ENCODE measurements around the gene SAE1. TPM values are rescaled to one million over a fixed set of nuclear protein-coding genes. Genes with fewer than 3 reads are reported as not detected.

Gene SAE1
- total RNA-seq = 100 to 1,000 TPM; 150 TPM

GRCh38 chr19:47130589-47131227 is at the start of gene SAE1:
SAE1 (plus strand) TSS chr19:47130835; CDS start chr19:47130931, 96 bp downstream.
- Mint-ChIP-seq H3K9me3 (peaks cover 2% of the 10 kb centered on the region), H3K4me1 (peaks cover 47% of the 10 kb centered on the region), H3K27me3 (no peaks in the 10 kb centered on the region), H3K36me3 (ENCODE audit: low read depth) (peaks cover 47% of the 10 kb centered on the region), H3K27ac (peak within 1 kb of the TSS; percentile 90), H3K4me3 (peak within 1 kb of the TSS; percentile 97)
- ChIA-PET POLR2A (interaction anchor here (0.7 to 4.7 kb wide), 30 partner anchors 11 to 530 kb away, joined by 3 to 88 read pairs (median 4); partner anchors contain the start of genes CALM3, CCDC9, SLC1A5 and TMEM160), CTCF (interaction anchor here (0.5 to 4.0 kb wide), 23 partner anchors 9 to 345 kb away, joined by 3 to 36 read pairs (median 6); partner anchors contain the start of gene ZC3H4)
- DNase-seq = peak; percentile 94

- Mint-ChIP-seq H3K4me1 (peaks cover 2% of the 10 kb centered on the region), H3K27me3 (no peaks in the 10 kb centered on the region), H3K4me3 (no peak overlapping the region), H3K27ac (no peak overlapping the region), H3K9me3 (no peaks in the 10 kb centered on the region), H3K36me3 (ENCODE audit: low read depth) (peaks cover 68% of the 10 kb centered on the region)
- no peak for DNase-seq
- CTCF ChIA-PET = interaction anchor here (1.1 to 3.9 kb wide), 6 partner anchors 10 to 163 kb away, joined by 6 to 41 read pairs (median 10); partner anchors contain the start of gene SAE1
- POLR2A ChIA-PET = interaction anchor here (0.7 to 4.7 kb wide), 6 partner anchors 11 to 50 kb away, joined by 3 to 41 read pairs (median 8); partner anchors contain the start of gene ZC3H4
These were observed 49.5 kb upstream of the SAE1 start for GRCh38 chr19:47081095-47081494.

GRCh38 chr19:47082493-47082892 is 48.1 kb upstream of the SAE1 start:
- POLR2A ChIA-PET = interaction anchor here (1.3 to 4.7 kb wide), 4 partner anchors 9 to 30 kb away, joined by 4 to 41 read pairs (median 8); partner anchors contain the start of gene ZC3H4
- Mint-ChIP-seq H3K4me1 (peaks cover 6% of the 10 kb centered on the region), H3K27me3 (no peaks in the 10 kb centered on the region), H3K36me3 (ENCODE audit: low read depth) (peaks cover 70% of the 10 kb centered on the region), H3K9me3 (no peaks in the 10 kb centered on the region), H3K4me3 (no peak overlapping the region), H3K27ac (no peak overlapping the region)
- DNase-seq = no peak
- CTCF ChIA-PET = interaction anchor here (0.6 kb wide), 1 partner anchor 41 kb away, joined by 3 read pairs; no protein-coding TSS in a partner anchor

- Mint-ChIP-seq H3K4me1 (peaks cover 17% of the 10 kb centered on the region), H3K27me3 (no peaks in the 10 kb centered on the region), H3K36me3 (ENCODE audit: low read depth) (peaks cover 76% of the 10 kb centered on the region), H3K9me3 (no peaks in the 10 kb centered on the region), H3K4me3 (no peak overlapping the region), H3K27ac (peak overlapping the region; percentile 40)
- ChIA-PET POLR2A (interaction anchor here (0.7 to 2.2 kb wide), 3 partner anchors 9 to 28 kb away, joined by 3 to 5 read pairs (median 5); partner anchors contain the start of gene ZC3H4), CTCF (interaction anchor here (1.2 kb wide), 1 partner anchor 9 kb away, joined by 3 read pairs; no protein-coding TSS in a partner anchor)
- DNase-seq = no peak
These were observed 45.7 kb upstream of the SAE1 start for GRCh38 chr19:47084879-47085439.

GRCh38 chr19:47086280-47086679 is 44.4 kb upstream of the SAE1 start:
- Mint-ChIP-seq H3K36me3 (ENCODE audit: low read depth) (peaks cover 78% of the 10 kb centered on the region), H3K9me3 (no peaks in the 10 kb centered on the region), H3K27ac (peak overlapping the region; percentile 23), H3K27me3 (no peaks in the 10 kb centered on the region), H3K4me3 (no peak overlapping the region), H3K4me1 (peaks cover 26% of the 10 kb centered on the region)
- CTCF ChIA-PET = no interaction called here
- POLR2A ChIA-PET = interaction anchor here (3.4 kb wide), 1 partner anchor 26 kb away, joined by 20 read pairs; the partner anchor contains the start of gene ZC3H4
- DNase-seq = no peak

- peak overlapping the region; percentile 65 for H3K4me3 Mint-ChIP-seq
- no peaks in the 10 kb centered on the region for H3K9me3 Mint-ChIP-seq
- H3K27me3 Mint-ChIP-seq = no peaks in the 10 kb centered on the region
- H3K36me3 Mint-ChIP-seq (ENCODE audit: low read depth) = peaks cover 82% of the 10 kb centered on the region
- ChIA-PET POLR2A (no interaction called here), CTCF (no interaction called here)
- H3K4me1 Mint-ChIP-seq = peaks cover 54% of the 10 kb centered on the region
- DNase-seq = no peak
- H3K27ac Mint-ChIP-seq = peak overlapping the region; percentile 35
These were observed 40.8 kb upstream of the SAE1 start for GRCh38 chr19:47089767-47090350.

- ChIA-PET POLR2A (interaction anchor here (0.9 to 10.2 kb wide), 8 partner anchors 9 to 306 kb away, joined by 3 to 704 read pairs (median 6); partner anchors contain the start of genes SAE1 and ZC3H4), CTCF (interaction anchor here (0.8 to 2.5 kb wide), 9 partner anchors 9 to 154 kb away, joined by 3 to 10 read pairs (median 4); partner anchors contain the start of gene ZC3H4)
- Mint-ChIP-seq H3K36me3 (ENCODE audit: low read depth) (peaks cover 72% of the 10 kb centered on the region), H3K27me3 (no peaks in the 10 kb centered on the region), H3K27ac (peak overlapping the region; percentile 91), H3K4me1 (peaks cover 81% of the 10 kb centered on the region), H3K4me3 (peak overlapping the region; percentile 79), H3K9me3 (no peaks in the 10 kb centered on the region)
- peak; percentile 50 for DNase-seq
These were observed 37.4 kb upstream of the SAE1 start for GRCh38 chr19:47093254-47093653.

- H3K36me3 Mint-ChIP-seq (ENCODE audit: low read depth) = peaks cover 71% of the 10 kb centered on the region
- no peaks in the 10 kb centered on the region for H3K27me3 Mint-ChIP-seq
- peaks cover 83% of the 10 kb centered on the region for H3K4me1 Mint-ChIP-seq
These were observed 36.8 kb upstream of the SAE1 start for GRCh38 chr19:47093841-47094240.

GRCh38 chr19:47094557-47095475 is 35.8 kb upstream of the SAE1 start:
- H3K4me3 Mint-ChIP-seq = peak overlapping the region; percentile 79
- CTCF ChIA-PET = interaction anchor here (0.7 to 2.2 kb wide), 9 partner anchors 13 to 162 kb away, joined by 3 to 9 read pairs (median 5); partner anchors contain the start of genes SAE1 and ZC3H4
- no peaks in the 10 kb centered on the region for H3K27me3 Mint-ChIP-seq
- POLR2A ChIA-PET = interaction anchor here (0.7 to 10.2 kb wide), 12 partner anchors 11 to 179 kb away, joined by 4 to 704 read pairs (median 6); partner anchors contain the start of genes SAE1 and ZC3H4
- peaks cover 66% of the 10 kb centered on the region for H3K36me3 Mint-ChIP-seq (ENCODE audit: low read depth)
- no peaks in the 10 kb centered on the region for H3K9me3 Mint-ChIP-seq
- DNase-seq = peak; percentile 74
- H3K27ac Mint-ChIP-seq = peak overlapping the region; percentile 91
- H3K4me1 Mint-ChIP-seq = peaks cover 83% of the 10 kb centered on the region

More at GRCh38 chr19:47093841-47094240, 36.8 kb upstream of the SAE1 start:
- peak; percentile 53 for DNase-seq
- Mint-ChIP-seq H3K4me3 (peak overlapping the region; percentile 79), H3K27ac (peak overlapping the region; percentile 91), H3K9me3 (no peaks in the 10 kb centered on the region)
- POLR2A ChIA-PET = interaction anchor here (0.9 to 10.2 kb wide), 9 partner anchors 10 to 307 kb away, joined by 3 to 704 read pairs (median 6); partner anchors contain the start of genes SAE1 and ZC3H4
- CTCF ChIA-PET = interaction anchor here (0.8 to 2.5 kb wide), 11 partner anchors 9 to 154 kb away, joined by 3 to 10 read pairs (median 4); partner anchors contain the start of genes SAE1 and ZC3H4

GRCh38 chr19:47095476-47096099 is 35.0 kb upstream of the SAE1 start:
- Mint-ChIP-seq H3K36me3 (ENCODE audit: low read depth) (peaks cover 63% of the 10 kb centered on the region), H3K27me3 (no peaks in the 10 kb centered on the region), H3K27ac (peak overlapping the region; percentile 91), H3K4me1 (peaks cover 79% of the 10 kb centered on the region), H3K4me3 (peak overlapping the region; percentile 79), H3K9me3 (no peaks in the 10 kb centered on the region)
- CTCF ChIA-PET = interaction anchor here (0.9 to 2.2 kb wide), 6 partner anchors 13 to 161 kb away, joined by 3 to 9 read pairs (median 5); partner anchors contain the start of gene ZC3H4
- POLR2A ChIA-PET = interaction anchor here (0.6 to 10.2 kb wide), 11 partner anchors 12 to 131 kb away, joined by 3 to 704 read pairs (median 6); partner anchors contain the start of genes SAE1 and ZC3H4
- peak; percentile 45 for DNase-seq

GRCh38 chr19:47096100-47096704 is 34.4 kb upstream of the SAE1 start:
- peaks cover 74% of the 10 kb centered on the region for H3K4me1 Mint-ChIP-seq
- H3K27me3 Mint-ChIP-seq = no peaks in the 10 kb centered on the region
- POLR2A ChIA-PET = interaction anchor here (0.6 to 10.2 kb wide), 9 partner anchors 13 to 90 kb away, joined by 3 to 704 read pairs (median 7); partner anchors contain the start of genes SAE1 and ZC3H4
- peaks cover 57% of the 10 kb centered on the region for H3K36me3 Mint-ChIP-seq (ENCODE audit: low read depth)
- CTCF ChIA-PET = interaction anchor here (0.9 to 2.2 kb wide), 6 partner anchors 12 to 148 kb away, joined by 3 to 9 read pairs (median 6); partner anchors contain the start of gene ZC3H4
- no peak overlapping the region for H3K4me3 Mint-ChIP-seq
- no peak for DNase-seq
- H3K27ac Mint-ChIP-seq = peak overlapping the region; percentile 91
- H3K9me3 Mint-ChIP-seq = no peaks in the 10 kb centered on the region

Data from activated CD4-positive, alpha-beta memory T cell treated with anti-CD3 and anti-CD28 coated beads, Interleukin-2, amount 10 ng/mL, durations not matched to agents 7 days and 5 days (primary cell).